ENCODE results near the gene ENTREP3.
"Not testable (repeated sequence)": the region's sequence is repeated elsewhere in the genome, so short reads cannot be mapped to it uniquely, and the experiment has no call there.

ENTREP3 gene, protein sequence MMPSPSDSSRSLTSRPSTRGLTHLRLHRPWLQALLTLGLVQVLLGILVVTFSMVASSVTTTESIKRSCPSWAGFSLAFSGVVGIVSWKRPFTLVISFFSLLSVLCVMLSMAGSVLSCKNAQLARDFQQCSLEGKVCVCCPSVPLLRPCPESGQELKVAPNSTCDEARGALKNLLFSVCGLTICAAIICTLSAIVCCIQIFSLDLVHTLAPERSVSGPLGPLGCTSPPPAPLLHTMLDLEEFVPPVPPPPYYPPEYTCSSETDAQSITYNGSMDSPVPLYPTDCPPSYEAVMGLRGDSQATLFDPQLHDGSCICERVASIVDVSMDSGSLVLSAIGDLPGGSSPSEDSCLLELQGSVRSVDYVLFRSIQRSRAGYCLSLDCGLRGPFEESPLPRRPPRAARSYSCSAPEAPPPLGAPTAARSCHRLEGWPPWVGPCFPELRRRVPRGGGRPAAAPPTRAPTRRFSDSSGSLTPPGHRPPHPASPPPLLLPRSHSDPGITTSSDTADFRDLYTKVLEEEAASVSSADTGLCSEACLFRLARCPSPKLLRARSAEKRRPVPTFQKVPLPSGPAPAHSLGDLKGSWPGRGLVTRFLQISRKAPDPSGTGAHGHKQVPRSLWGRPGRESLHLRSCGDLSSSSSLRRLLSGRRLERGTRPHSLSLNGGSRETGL

DNA sequence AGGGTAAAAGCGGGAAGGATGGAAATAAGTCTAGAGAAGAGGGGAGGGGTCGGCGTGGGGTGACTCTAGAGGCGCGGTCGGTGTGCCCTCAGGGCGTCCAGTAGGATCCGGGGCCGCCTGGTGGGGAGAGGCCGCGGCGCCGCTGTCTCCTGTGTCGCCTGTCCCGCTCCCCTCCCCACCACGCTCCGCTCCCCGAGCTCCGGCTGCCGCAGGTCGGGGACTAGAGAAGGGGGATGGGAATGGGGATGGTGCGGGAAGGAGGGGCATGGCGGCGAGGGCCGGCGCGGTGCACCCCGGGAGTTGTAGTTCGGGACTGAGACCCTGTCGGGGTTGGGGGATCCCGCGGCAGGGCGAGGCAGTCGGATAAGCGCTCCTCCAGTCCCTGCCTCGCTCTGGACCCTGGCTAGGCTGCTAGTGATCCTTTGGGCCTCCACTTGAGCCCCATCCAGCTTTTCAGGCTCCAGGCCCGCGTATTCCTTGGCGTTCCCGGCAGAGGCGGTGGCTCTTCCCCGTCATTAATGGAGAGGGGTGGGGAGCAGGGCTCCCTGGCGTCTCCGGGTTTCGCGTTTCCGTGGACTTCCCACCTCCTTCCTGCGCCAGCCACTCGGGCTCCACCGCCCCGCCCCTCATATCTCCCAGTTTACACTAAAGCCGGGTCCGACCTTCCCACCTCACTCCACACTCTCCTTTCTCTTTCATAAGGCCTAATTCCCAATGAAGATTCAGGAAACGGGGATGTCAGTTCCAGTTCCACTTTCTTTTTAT, at the start of gene ENTREP3:
Gene ENTREP3, minus strand, starts transcription at position 241 of the 765 bp plus-strand sequence. CDS start 606 bp downstream, outside the sequence.
- DNase-seq = peak; percentile 77 to 82

DNA sequence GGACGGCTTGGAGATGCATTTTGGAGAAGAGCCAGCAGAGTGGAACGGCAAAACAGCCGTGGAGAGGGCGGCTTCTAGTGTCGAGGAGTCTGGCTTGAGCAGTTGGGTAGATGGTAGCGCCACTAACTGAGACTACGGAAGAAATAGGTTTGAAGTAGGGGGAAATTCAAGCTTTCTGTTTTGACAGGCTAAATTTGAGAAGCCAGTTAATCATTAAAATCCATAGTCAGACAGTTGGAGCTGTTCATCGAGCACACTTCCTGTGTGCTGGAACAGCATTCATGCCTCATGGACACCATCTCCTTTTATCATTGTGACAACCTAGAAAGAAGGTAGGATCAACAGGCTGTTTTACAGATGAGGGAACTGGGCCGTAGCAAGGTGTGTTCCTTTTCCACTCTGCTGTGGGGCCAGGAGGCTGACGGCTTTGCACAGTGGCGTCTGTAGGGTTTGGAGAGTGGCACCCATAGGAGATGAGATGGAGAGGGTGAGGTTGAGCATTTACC, 49.3 kb upstream of the ENTREP3 start:
- no peak for DNase-seq

DNA sequence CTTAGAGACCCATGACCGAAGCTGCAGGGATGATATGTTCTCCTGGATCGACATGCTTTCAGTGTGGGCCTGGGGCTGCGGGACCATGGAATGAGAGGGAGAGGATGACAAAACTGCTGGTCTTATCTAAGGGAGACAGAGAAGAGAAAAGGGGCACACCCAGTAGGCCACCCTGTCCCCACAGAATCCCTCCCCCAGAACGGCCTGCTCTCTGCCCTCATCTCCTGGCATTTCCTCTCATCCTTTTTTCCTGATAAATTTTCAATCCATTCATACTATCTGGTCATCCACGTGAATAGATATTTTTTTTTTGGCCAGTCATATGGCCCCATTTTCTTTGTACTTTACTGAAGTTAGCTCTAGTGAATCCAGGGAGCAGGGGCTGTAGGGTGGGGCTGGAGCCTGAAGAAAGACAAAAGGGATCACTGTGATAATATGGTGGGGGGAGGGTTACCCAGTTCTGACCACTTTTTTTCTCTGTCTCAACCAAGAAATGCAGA, 46.1 kb upstream of the ENTREP3 start, which contains the start of gene PKLR:
Gene PKLR, minus strand, starts transcription at position 97 of the 500 bp plus-strand sequence. Its CDS starts 43 bp downstream, at position 54.
- no peak for DNase-seq

DNA sequence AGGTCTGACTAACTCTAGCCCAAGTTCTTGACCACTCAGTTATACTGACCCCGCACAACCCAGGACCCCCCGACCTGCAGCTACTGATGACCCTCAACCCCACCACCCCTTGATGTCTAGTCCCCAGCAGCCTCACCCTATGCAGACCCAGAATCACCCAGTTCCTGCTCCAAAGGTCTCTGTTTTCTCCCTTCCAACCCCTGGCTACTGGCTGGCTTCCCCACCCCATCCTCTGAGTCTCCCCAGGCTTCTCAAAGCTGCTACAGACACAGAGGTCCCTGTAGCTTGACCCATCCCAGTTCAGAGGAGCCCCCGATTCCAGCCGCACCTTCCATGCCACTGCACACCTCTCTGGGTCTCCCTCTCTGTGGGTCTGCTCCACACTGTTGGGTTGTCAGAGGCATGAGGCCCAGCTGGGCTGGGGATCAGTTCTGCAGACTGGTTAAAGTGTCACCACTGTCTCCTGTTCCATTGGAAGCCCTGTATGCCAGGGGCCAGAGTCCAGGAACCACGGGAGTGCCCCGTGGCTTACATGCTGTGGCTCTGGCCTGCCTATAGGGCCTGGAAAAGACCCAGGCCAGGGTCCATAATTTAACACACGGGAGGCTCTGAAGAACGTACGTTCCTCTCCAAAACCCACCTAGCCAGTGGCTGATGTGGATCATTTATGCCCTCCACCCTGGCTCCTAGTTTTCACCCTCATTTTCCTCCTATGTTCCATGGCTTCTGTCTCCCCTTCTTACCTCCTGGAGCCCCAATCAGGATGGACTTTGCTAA, 45.5 kb upstream of the ENTREP3 start:
- DNase-seq = no peak

DNA sequence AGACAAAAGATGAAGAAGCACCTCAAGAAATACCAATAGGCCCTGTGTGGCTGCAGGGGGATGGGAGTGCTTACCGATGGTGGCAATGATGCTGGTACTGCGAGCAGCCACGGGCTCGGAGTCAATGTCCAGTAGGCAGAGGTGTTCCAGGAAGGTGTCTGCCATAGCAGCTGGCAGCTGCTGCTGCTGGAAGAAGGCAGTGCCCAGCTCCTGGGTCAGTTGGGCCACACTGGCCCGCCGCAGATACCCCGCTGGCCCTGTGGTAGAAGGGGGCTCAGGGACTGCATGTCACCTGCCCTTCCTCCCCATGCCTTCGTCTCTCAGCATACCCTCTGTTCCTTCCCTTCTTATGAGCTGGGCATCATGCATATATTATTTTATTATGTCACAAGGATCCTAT, 44.7 kb upstream of the ENTREP3 start:
- no peak for DNase-seq

DNA sequence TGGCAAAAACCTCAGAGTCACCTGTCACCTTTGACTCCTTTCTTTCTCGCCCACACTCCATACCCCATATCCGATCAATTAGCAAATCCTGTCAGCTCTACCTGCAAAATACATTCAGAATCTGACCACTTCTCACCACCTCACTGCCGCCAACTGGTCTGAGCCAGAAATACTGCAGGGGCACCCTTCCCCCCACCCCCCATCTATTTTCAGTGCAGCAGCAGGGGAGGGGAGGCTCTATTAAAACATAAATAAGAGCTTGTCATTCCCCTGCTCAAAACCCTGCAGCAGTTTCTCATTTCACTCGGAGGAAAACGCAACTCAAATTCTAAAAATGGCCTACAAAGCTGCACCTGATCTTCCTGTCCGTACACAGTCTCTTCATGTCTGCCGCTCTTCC, 42.1 kb upstream of the ENTREP3 start:
- no peak for DNase-seq

DNA sequence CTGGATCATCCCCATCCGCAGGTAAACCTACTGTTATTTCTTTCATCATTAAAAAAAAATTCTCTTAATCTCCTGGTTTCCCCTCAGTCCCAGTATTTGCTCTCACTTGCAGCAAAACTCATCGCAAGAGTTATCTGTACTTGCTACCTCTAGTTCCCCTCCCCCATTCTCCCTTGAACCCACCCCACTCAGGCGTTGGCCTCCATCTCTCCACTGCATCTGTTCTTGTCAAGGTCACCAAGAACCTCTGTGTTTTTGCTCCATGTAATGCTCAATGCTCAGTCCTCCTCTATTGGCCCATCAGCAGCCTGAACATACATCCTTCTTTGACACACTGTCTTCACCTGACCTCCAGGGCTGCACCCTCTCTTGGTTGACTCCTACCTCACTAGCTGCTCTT, 41.4 kb upstream of the ENTREP3 start:
- DNase-seq = no peak

DNA sequence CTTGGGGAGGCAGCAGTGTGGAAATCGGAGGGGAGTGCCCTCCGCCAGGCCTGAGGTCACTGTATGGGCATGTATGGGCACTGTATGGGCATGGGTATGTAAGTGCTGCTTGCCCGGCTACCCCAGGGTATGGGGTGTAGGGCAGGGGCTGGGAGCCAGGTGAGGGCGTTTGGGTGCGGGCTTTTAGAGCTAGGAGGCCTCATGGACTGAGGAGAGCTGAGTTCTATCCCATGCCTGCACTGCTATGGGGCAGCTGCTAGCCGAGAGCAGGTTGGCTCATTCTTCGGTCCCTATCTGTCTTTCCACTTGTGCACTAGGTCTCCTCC, 40.6 kb upstream of the ENTREP3 start:
- no peak for DNase-seq

DNA sequence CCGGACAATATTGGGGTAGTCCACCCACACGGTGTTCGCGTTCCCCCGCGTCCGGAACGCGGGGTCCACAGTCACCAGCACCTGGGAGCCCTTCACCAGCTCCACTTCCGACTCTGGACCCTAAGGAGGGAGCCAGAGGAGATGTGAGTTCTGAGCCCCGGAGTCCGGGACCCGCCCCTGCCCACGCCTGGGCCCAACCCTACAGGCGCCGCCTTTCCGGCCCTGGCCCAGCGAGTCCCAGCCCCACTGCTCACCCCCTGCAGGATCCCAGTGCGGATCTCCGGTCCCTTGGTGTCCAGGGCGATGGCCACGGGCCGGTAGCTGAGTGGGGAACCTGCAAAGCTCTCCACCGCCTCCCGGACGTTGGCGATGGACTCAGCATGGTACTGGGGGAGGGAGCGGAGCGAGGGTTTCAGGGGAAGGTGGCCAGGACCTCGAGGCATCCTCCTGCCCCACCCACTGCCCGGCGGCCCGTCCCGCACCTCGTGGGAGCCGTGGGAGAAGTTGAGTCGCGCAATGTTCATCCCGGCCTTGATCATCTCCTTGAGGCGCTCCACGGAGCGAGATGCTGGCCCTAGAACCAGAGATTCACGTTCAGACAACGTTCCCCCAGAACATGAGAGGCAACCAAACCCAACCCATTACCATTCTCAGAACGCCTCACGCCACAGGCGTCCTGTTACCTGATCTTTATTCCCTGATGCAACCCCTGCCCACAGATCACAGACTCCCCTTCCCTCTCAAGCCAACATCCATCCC, 40.1 kb upstream of the ENTREP3 start:
- no peak for DNase-seq

DNA sequence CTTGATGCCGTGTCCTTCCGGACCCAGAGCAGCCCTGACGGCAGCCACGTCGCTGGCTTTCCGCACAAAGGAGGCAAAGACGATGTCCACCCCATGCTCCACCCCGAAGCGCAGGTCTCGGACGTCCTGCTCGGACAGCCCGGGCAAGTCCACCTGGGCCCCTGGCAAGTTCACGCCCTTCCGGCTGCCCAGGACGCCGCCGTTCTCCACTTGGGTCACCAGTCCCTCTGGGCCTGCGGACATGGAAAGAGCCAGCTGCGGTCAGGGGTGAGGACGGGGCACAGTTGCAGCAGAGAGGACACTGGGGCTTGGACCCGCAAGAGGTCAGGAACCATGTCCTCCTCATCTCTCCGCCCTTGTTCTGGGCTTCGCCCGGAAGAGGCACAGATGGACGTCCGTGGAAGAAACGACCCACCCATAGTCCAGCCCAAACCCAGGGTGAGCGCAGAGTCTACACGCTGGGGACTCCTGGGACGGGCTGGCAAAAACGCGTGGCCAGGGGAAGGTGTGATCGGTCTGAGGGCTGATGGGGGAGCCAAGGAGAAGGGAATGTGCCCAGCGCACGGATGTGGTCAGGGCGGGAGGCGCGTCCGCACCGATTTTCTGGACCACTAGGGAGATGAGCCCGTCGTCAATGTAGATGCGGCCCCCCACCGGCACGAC, 39.4 kb upstream of the ENTREP3 start:
- no peak for DNase-seq

DNA sequence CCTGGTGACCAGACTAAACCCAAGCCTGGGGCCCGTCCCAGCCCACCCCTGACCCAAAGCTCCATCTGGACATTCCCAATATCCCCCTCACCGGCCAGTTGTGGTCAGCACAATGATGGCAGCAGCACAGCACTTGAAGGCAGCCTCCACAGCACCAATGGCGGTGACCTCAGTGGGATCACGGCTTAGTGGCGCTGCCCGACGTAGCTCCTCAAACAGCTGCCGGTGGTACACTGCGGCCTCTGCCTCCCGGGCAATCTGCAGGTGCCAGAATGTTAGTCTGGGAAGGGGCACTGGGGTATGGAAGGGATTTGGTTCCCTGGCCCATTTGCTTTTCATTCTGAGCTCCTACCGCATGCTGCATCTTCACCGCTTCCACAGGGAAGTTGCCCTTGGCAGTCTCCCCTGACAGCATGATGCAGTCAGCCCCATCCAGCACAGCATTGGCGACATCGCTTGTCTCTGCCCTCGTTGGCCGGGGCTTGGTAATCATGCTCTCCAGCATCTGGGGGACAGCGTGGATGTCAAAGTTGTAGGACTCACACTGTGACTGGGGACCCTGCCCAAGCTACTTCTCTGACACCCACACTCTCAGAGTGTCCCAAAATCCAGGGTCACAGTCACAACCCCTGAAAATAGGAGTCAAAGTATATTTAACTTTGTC, 37.9 kb upstream of the ENTREP3 start:
- DNase-seq = no peak

DNA sequence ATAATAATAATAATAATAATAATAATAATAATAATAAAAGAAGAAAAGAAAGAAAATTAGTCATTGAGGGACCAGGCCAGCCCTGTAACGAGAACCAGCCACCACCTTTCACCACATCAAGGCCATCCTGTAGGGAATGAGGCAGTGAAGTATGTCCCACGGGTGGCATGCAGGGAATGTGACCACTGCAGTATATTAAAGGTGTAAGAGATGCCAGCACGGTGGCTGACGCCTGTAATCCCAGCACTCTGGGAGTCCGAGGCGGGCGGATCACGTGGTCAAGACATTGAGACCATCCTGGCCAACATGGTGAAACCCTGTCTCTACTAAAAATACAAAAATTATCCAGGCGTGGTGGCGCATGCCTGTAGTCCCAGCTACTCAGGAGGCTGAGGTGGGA, 35.7 kb upstream of the ENTREP3 start:
- not testable (repeated sequence) for DNase-seq

DNA sequence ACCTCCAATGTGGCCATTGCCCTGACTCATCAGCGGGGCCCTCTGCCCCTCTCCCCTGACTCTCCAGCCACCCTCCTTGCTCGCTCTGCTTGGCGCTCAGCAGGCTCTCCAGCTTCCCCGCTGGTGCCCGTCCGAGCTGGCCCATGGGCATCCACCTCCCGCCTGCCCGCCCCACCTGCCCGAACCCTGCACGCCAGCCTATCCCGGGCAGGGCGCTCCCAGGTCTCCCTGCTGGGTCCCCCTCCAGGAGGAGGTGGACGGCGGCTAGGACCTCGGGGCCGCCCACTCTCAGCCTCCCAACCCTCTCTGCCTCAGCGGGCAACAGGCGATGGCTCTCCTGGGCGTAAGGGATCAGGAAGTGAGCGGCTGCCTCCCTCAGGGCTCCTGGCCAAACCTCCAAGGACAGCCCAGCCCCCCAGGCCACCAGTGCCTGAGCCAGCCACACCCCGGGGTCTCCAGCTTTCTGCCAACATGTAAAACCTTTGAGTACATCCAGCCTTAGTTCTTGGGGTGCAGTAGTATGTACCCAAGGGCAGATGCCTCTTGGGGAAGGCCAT, 32.8 kb upstream of the ENTREP3 start:
- DNase-seq = no peak

DNA sequence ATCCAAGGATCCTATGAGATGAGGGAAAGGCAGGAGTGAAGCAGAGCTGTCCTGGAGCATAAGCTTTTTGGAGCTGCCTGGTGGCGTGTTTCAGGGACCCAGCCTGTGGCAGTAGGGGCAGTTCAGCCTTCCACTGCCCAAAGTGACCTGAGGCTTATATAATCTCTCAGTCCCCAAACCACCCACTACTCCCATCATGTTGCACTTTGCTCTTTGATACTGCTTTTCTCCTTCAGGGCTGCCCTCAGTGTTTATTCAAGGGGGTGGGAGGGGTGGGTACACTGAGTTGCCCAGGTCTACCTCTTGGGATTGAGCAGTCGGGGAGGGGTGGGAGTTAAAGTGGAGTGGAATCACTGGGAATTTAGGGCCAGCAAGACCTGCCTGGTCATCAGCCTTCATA, 31.3 kb upstream of the ENTREP3 start:
- DNase-seq = no peak

DNA sequence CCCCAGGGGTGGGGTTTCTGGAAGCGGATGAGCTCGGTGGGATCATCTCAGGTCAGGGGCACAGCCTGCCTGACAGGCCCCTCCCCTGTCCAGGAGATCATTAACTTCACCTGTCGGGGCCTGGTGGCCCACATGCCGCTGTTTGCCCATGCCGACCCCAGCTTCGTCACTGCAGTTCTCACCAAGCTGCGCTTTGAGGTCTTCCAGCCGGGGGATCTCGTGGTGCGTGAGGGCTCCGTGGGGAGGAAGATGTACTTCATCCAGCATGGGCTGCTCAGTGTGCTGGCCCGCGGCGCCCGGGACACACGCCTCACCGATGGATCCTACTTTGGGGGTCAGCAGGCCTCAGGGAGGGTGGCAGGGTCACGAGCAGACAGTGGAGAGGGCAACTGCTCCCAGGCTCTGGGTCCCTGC, 30.4 kb upstream of the ENTREP3 start:
- no peak for DNase-seq

DNA sequence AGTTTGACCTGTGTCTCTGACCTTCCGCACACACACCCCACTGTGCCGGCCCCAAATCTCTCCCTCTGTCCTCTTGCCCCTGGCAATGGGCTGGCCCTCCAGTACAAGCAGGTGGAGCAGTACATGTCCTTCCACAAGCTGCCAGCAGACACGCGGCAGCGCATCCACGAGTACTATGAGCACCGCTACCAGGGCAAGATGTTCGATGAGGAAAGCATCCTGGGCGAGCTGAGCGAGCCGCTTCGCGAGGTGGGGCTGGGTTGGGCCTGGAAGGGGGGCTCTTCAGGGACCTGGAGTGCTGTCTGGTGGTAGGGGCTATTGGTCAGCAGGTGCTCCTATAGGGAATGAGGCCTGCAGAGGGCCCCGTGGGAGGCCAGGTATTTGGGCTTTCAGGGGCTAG, 29.8 kb upstream of the ENTREP3 start:
- no peak for DNase-seq

DNA sequence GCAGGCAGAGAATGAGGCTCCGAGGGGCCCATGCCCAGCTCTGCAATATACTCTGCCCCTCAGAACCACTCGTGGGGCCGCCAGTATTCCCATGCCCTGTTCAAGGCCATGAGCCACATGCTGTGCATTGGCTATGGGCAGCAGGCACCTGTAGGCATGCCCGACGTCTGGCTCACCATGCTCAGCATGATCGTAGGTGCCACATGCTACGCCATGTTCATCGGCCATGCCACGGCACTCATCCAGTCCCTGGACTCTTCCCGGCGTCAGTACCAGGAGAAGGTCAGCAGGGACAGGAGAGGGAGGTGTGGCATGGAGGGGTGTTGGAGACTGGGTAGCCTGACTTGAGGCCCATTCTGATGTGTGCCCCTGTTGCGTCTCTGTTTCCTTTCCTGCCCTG, 29.2 kb upstream of the ENTREP3 start:
- no peak for DNase-seq

DNA sequence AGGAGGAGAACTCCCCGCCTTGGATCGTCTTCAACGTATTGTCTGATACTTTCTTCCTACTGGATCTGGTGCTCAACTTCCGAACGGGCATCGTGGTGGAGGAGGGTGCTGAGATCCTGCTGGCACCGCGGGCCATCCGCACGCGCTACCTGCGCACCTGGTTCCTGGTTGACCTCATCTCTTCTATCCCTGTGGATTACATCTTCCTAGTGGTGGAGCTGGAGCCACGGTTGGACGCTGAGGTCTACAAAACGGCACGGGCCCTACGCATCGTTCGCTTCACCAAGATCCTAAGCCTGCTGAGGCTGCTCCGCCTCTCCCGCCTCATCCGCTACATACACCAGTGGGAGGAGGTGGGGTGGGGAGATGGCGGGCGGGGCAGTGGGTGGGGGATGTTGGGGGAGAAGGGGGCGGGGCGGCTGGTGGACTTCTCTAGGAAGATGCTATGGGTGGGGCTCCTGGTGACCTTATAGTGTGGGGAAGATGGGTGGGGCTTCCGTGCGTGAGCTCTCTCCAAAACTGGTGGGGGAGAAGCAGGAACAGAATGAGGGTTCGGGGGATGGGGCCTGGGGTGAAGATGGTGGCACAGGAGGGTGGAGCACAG, 27.3 kb upstream of the ENTREP3 start:
- DNase-seq = no peak

DNA sequence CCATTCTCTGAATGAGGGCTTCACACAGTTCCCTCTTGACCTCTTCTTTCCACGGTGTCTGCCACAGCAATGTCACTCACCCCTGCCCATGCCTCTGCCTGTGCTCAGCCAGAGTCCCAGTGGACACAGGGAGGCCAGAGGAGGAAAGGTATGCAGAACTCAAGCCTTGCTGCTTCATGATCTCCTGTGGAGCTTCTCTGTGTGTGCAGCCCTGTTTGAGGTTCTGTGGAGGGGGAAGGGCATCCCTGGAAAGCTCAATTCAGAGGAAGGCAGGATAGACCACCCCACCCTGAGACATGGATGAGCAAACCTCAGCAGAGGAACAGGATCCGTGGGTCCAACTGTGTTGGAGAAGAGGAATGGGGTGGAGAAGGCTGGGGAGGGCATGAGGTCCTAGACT, 24.0 kb upstream of the ENTREP3 start:
- DNase-seq = no peak

DNA sequence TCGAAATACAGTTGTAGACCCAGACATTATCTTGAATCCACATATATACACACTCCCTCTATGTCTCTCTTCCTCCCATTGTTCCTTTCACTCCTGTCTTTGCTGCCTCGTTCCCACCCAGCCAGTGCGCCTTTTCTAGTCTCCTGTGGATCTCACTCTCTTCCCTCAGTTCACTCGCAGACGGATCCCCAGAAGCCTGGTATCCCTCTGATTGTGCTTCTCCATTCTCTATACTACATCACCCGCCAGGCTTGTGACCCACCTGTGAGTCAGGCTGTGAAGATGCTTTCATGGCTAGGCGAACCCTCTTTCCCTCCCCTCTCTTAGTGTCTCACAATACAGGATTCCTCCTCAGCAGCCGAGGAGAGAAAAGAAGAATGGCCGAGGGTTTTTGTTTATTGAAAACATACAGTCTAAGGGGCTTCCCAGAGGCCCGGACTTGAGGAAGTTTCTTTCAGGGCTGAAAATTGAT, 23.4 kb upstream of the ENTREP3 start:
- DNase-seq = no peak

Data from CD4-positive, alpha-beta T cell treated with Interleukin-1 beta for 1 hour (primary cell).